Measurements from ENCODE around the gene PSAP.
"Not testable (repeated sequence)": the region's sequence is repeated elsewhere in the genome, so short reads cannot be mapped to it uniquely, and the experiment has no call there.

The PSAP gene

DNA sequence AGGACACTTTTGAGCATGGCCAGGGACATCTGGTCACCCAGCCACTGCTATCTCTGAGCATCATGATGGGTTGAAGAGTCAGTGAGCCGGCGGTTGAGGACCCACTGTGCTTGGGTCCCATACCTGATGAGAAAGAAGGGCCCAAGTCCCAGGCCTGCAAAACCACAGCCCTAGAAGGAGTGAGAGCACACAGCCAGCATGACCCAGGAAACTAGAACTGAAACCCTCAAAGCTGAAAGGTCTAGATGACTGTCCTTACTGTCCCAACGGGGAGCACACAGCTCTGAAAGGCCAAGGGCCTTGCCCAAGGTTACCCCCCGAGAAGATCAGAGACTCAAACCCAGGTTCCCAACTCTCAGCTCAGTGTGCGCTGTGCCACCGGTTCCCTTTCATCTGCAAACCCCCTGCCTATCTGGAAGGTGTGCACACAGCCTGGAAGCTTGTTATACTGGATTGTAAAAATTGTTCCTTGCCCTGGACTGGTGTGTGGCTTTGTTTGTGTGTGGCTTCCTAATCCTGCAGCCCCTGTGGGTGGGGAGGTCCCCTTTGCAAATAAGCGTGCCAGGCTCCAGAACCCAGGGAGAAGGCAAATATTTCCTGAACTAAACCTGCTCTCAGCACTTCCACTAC lies 22.6 kb upstream of the PSAP start:
- no peak for DNase-seq

DNA sequence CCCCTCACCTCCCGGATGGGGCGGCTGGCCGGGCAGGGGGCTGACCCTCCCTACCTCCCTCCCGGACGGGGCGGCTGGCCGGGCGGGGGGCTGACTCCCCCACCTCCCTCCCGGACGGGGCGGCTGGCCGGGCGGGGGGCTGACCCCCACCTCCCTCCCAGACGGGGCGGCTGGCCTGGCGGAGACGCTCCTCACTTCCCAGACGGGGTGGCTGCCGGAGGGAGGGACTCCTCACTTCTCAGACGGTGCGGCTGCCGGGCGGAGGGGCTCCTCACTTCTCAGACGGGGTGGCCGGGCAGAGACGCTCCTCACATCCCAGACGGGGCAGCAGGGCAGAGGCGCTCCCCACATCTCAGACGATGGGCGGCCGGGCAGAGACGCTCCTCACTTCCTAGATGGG lies 18.6 kb upstream of the PSAP start:
- not testable (repeated sequence) for DNase-seq

DNA sequence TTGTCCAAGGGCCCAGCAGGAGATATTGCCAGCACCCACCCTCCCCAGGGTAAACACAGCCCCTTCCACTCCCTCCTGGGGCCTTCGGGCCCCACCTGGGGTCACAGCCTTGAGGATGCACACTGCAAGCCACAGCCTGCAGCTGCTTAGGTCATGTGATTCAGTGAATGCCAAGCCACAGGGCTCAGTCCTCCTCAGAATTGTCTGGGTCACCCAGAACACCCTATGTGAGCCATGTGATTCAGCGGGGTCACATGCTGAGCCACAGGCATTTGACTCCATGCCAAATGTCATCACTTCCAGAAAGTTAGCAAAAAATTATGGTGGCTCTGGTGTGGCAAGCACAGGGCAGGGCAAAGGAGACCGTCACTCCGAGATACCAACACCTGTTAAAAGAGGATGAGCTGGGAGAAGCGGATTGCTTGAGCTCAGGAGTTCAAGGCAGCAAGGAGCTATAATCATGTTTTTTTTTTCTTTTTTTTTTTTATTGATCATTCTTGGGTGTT lies 17.2 kb upstream of the PSAP start:
- no peak for DNase-seq

DNA sequence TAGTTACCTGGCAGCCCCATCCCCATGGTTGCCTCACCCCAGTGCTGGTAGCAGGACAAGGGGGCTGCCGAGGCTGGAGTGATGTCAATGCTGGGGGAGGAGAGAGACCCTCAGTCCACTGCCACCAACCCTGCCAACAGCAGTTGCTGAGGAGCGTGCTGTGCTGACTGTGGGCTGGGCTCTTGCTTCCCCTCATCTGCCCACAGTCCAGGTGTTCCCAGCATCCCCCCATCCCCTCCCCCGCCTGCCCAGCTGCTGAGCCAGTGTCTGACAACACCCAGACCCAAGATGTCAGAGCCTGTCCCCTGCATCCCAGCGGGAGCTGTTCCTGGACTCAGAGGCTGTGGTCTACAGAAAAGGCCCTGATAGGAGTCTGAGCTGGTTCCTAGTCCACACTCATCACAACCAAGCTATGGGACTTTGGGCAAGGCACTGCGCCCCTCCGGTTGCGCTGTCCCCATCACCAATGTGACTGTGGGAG lies 14.6 kb upstream of the PSAP start:
- no peak for DNase-seq

DNA sequence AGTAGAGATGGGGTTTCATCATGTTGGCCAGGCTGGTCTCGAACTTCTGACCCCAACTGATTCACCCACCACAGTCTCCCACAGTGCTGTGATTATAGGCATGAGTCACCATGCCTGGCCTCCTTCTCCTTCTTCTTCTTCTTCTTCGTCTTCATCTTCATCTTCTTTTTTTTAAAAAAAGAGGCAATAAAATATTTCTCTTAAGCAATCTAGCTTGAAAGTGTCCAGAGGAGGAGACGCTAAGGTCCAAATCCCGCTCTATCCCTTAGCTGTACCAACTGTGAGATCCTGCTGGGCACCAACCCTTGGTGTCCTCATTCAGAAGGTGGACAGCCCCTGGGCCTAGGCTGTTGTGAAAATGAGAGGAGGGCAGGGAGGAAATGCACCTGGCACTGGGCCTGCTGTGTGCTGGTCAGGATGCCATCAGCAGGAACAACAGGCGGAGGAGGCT lies 13.9 kb upstream of the PSAP start:
- no peak for DNase-seq

DNA sequence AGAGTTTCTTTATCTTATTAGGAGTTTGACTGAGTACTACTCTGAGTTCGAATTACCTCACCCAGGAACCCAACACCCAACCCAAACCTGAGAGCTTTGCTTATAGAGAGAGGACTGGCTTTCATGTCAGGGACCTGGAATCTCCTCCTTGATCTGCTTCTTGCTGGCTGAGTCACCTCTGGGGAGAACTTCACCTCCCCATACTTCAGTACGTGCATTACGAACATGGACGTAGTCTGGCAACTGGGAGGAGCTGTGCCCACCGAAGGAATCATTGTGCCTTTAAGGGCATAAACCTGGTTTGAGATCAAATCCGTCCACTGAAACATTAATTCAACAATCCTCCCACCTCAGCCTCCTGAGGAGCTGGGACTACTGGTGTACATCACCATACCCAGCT lies 12.2 kb upstream of the PSAP start:
- no peak for DNase-seq

DNA sequence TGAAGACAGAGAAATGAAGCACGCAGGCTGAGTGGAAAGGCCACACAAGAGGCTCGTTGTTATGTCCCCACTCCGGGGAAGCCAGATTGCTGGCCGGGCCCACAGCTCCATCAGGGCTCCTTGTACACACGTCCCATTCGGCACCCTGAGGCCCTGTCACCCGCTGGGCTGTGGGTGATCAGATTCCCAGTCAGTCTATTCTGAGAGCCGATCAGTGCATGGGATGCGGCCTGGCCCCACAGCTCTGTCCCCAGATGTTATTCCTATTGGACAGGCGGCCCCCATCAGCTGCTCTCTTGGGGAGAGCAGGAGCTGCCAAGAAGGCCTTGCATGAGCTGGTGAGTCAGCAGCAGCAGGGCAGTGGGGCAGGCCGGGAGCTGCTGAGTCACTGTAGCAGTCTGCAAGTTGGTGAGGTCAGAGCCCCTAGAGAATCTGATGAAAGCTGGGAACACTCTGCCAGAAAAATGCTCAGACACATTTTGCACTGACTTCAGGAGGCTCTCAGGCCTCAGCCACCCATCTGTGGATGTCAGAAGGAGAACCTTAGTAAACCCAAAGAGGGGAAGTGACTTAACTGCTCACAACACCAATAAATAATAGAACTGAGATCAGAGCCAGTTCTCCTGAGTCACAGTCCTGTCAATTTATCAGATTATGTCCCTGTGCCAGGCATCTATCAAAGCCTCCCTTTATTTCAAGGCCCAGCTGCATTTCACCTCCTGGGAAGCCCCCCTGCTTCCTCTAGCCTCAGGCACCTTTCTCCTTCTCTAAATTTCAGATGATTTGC lies 9.4 kb upstream of the PSAP start:
- DNase-seq, result peak; percentile 44

DNA sequence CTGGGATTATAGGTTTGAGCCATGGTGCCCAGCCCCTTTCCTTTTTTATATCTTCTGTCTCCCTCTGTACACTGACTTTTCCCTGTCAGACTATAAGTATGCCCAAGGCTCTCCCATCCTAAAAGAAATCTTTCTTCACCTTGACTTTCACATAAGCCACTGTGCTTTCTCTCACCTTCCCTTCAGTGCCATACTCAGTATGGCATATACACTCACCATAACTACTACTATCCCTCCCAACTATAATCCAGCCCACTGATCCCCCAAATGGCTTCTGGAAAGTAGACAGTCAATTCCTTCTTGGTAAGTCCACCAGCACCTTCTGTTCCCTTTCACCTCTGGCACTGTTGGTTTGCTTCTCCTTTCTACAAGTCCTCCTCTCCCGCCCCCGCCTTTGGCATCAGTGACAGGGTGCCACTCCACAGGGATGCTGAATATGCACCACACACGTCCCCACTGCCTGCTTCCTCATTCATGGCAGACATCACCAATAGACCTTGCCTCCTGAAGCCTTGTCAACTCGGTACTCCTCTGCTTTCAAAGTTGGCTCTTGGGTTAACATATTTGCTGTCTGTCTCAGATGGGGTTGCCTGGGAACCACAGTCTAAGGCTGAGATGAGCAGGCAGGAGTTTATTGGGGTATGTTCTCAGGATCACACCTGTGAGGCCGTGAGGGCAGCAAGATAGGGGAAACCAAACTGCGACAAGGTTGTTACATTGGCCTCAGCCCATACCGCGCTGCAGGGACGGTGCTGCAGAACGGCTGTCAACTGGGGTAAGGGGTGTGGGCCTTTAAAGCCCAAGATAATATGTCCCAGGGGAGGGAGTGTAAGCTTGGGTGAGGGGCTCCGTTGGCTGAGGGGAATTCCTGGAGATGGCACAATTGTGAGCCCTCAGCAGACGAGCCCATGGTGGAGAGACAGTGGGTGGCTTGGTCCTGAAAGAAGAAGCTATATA lies 7.2 kb upstream of the PSAP start:
- DNase-seq, result no peak

DNA sequence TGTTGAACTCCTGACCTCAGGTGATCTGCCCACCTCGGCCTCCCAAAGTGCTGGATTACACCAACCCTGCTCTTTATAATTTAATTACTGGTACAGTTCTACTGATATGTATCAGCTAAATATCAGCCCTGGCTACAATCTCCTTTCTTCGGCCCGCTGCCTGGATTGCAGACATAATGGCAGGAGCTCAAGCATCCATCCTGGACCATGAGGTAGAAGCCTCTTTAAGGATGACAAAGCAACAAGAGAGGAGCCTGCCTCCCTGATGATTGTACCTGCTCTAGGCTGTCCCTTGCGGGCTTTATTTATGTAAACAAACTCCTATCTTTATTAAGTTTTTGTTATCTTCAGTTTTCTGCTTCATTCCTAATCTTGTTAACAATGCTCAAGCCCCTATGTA lies 5.6 kb upstream of the PSAP start:
- no peak for DNase-seq

DNA sequence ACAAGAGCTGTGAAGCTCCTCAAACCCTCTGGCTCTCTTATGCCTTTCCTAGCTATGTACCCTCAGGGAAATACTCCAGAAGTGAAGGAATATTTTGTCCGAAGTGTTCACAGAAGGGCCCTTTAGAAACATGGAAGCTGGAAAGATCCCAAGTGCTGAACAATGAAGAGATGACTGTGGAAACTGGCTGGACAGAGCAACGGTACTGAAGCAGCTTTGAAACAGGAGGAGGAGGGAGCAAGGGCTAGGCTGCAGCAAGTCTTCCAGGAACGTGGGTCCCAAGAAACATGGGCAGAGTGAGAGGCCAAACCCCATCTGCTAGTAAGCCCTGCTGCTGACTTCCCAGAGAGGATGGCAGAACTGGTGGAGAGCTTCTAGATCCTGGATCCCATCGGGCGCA lies 3.0 kb upstream of the PSAP start:
- DNase-seq, result no peak

DNA sequence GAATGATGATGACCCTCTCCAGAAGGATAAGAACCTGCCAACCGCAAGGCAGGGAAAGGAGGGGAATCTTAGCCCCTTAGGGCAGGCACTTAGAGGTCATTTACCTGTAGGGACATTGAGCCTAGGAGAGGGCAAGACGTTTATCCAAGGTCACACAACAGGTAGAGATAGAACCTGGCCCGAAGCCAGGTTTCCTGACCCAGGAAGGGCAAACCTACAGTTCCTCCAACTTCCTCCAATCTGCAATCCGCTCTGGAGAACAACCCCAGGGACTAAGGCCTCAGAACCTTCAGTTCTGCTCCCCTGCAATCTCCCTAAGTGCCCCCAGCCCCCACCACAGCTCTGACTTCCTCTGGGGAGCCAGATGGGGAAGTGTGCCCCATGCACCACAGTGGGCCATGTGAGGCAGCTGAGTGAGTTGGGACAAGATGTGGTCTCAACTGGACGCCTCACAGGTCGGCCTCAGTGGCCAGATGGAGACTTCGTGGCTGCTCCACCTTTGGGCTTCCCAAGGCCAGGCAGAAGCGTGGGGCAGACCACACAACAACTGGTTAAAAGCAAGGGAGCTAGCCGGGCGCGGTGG lies 1.4 kb upstream of the PSAP start:
- no peak for DNase-seq

DNA sequence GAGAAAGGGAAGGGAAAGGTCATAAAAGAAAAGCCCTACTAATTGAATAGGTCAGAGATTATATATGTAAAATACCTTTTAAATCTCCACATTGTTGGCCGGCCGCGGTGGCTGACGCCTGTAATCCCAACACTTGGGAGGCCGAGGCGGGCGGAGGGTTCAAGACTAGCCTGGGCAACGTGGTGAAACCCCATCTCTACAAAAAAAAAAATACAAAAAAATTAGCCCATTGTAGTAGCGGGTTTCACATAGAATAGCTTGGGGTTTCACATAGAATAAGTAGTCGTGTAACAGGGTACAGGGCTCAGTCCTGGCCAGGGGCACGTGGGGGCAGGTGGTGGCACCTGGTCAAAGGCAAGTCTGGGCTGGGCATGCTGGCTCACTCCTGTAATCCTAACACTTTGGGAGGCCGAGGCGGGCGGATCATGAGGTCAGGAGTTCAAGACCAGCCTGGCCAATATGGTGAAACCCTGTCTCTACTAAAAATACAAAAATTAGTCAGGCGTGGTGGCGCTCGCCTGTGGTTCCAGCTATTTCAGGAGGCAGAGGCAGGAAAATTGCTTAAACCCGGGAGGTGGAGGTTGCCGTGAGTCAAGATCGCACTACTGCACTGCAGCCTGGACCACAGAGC lies 529 bp upstream of the PSAP start:
- DNase-seq, result not testable (repeated sequence)

DNA sequence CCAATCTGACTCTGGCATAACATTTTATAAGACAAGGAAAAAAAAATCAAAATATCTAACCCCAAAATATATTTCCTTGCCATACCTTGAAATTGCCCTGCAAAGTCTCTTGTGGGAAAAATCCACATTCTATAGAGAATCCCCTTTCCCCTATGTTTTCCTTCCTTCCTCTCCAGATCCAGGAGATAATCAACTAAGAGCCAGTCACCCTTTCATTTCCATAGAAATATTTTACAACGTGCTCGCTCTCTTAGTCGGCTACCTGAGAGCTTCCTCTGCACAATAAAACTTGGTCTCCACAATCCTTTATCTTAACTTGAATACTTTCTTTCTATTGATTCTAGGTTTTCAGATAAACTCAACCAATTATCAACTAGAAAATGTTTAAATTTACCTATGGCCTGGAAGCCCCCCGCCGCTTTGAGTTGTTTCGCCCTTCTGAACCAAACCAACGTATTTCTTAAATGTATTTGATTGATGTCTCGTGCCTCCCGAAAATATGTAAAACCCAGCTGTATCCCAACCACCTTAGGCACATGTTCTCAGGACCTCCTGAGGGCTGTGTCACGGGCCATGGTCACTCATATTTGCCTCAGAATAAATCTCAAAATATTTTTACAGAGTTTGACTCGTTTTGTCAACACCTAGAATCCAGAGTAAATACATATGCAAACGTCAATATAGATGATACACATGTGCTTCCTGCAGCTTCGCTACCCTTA lies 869 bp downstream of the PSAP start:
- no peak for DNase-seq

DNA sequence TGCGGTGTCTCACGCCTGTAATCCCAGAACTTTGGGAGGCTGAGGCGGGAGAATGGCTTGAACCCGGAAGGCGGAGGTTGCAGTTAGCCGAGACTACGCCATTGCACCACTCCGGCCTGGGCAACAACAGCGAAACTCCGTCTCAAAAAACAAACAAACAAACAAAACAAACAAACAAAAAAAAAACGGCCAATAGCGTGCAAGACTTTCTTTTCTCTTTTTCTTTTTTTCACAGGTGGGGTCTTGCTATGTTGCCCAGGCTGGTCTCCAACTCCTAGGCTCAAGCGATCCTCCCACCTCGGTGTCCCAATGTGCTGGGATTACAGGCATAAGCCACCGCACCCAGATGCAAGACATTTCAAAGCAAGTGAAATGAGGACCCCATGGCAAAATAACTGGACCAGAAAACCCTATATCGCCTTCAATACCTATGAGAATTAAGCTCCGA lies 1.6 kb downstream of the PSAP start:
- DNase-seq, result no peak

DNA sequence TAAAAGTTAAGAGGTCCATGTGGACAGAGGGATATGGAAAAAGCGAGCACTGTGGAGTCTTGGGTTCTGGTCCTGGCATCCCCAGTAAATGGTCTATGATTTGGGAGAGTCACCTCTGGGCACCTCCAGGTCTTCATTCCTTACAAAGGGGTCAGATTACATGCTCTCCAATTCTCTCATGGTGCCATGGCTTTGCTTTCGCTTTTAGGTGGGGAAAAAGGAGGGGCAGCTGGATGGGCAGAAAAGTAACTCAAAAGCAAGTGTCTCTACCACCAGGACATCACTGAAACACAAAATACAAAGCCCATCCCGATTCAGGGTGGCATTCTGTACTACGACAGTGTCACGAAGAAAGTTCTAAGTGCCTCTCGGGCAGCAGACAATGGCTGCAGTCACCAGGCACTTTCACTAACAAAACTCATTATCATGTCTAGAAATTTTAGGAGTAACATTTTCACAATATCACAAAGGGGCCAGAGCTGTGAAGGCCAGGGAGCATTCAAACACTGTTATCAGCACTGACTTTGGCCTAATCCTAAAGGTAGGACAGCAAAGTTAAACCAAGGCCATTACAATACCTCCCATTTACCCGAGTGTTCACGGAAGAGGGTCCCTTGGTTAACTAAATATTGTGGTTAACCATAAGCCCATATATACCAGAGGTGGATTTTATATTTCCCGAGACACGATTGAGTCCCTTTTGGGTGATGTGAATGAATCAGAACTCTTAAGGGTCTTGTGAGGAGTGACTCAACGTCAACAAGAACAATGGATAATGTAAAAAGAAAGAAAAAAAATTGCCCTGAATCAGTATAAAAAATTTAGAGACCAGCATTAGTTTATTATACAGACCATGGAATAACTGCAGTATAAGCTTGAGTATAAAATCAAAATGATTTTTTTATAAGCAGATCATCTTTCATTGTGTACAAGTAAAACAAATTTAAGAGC lies 2.5 kb downstream of the PSAP start:
- no peak for DNase-seq

DNA sequence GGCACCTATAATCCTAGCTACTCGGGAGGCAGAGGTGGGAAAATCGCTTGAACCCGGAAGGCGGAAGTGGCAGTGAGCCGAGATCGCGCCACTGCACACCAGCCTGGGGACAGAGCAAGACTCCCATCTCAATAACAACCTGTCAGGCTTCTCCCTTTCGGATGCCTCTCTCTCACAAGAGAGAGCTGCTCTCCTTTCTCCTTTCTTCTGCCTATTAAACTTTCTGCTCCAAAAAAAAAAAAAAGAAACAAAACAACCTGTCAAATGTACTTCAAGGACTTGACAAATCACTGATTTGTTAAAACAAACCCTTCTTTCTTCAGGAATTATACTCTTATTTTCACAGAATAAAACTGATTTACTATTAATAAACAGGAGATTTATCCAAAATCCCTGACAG lies 3.6 kb downstream of the PSAP start:
- DNase-seq, result no peak

DNA sequence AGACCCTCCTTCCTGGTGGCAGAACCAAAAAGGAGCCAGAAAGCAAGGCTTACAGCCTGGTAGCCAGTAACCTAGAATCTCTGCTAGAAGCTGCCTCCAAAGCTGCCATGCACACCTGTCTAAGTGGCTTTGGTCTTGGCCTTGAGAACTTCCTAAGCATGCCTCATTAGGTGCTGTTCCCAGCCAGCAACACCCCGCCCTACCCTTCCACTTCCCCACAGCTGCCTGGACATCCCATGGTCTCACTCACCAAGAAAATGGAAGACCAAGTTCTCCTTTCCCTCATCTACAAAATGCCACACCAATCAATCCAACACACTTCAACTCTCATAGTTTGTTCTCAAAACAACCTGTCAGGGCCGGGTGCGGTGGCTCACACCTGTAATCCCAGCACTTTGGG lies 4.2 kb downstream of the PSAP start:
- no peak for DNase-seq

DNA sequence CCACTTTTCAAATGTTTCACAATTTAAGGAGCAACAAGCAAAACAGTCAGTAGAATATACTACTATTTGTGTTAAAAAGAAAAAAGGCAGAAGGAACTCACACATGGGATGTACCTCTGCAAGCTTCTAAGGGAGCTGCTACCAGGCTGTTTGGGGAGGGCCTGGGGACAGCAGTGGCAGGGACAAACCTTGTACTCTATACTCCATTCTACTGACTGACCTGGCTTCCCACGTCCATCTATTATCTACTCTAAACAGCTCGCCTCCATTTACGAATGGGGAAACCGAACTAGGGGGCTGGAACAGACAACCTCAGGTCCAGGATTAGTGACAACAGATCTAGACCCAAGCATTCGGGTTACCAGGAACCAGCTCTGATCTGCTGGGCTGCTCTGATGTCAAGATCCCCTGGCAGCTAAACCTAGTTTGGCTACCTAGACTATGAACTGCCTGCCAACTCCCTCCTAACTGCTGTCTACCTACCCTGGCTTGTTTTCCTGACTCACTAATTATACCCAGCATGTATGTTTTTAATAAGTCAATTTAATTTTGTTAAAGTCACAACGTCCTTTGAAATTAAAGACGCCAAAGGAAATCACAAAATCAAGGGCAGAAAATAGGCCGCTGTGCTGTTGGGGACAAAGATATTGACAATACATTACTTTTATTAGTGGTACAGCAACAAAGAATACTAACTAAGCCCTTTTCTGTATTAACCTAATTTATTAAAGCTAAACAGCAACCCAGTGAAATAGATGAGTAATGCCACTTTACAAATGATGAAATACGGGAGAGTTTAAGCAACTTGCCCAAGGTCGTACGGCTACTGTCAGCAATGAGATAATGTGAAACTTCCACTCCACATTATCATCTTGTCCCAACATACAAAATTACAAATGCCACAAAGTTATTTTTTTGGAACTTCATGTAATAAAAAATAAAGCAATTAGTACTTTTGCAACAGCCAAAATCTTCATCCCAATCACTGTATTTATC lies 5.3 kb downstream of the PSAP start:
- no peak for DNase-seq

DNA sequence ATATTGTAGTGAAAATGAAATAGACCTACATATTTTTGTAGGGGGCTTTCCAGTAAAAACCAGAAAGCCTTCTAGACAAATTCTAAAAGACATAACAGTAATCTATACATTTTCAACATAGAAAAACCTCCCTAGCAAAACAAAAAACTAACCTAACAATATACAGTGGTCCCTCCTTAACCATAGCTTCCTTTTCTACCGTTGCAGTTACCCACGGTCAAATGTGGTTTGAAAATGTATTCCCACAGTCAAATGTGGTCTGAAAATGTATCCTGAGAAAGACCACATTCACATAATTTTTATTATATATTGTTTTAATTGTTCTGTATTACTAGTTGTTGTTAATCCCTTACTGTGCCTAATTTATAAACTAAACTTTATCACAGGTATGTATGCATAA lies 6.4 kb downstream of the PSAP start:
- no peak for DNase-seq
